Erythroblast (primary cell): Measurements from ENCODE around the gene ADK.

Experiments used
- GATA1 ChIP-seq: IDR thresholded peaks from 2 replicates; pipeline ENCODE4 v1.6.1; 2011; ENCODE audit warnings: low read depth, mild to moderate bottlenecking, control low read depth, low read length, moderate library complexity
- POLR2A ChIP-seq: IDR thresholded peaks from 2 replicates; pipeline ENCODE4 v1.6.1; 2011; ENCODE audit warnings: mild to moderate bottlenecking, low read length

GRCh38 chr10:74103560-74104258 lies 47.3 kb upstream of the ADK start:
- TF ChIP-seq POLR2A, result no peak
- TF ChIP-seq GATA1, result no peak
